Activated T-cell treated with anti-CD3 and anti-CD28 coated beads for 1 hour (primary cell): ENCODE results near the gene GXYLT2.
"Not testable (repeated sequence)": the region's sequence is repeated elsewhere in the genome, so short reads cannot be mapped to it uniquely, and the experiment has no call there.

Source experiments
- DNase-seq: peaks from one replicate; pipeline ENCODE4 v3.0.0-alpha.2; 2020; ENCODE audit warnings: low read depth

GXYLT2 gene

GRCh38 chr3:72974956-72975355 is 87.1 kb downstream of the GXYLT2 start:
- no peak for DNase-seq

GRCh38 chr3:72976281-72976741 is 88.5 kb downstream of the GXYLT2 start:
- no peak for DNase-seq

GRCh38 chr3:72977060-72977808 is 89.4 kb downstream of the GXYLT2 start:
- DNase-seq = no peak

GRCh38 chr3:72982609-72983366 is 94.9 kb downstream of the GXYLT2 start:
- no peak for DNase-seq

GRCh38 chr3:72985576-72985975 is 97.7 kb downstream of the GXYLT2 start:
- no peak for DNase-seq

- DNase-seq = no peak
Measured at GRCh38 chr3:72990701-72991395, 103.0 kb downstream of the GXYLT2 start.

- DNase-seq = no peak
Measured at GRCh38 chr3:72991522-72991921, 103.7 kb downstream of the GXYLT2 start.

GRCh38 chr3:72993391-72993790 is 105.5 kb downstream of the GXYLT2 start:
- DNase-seq = no peak

GRCh38 chr3:72995337-72995736 is 107.5 kb downstream of the GXYLT2 start:
- DNase-seq = no peak

- no peak for DNase-seq
Measured at GRCh38 chr3:72996121-72996472, 108.3 kb downstream of the GXYLT2 start.

GRCh38 chr3:72996473-72997333 is 108.9 kb downstream of the GXYLT2 start, which contains the start of gene PPP4R2:
TSS of gene PPP4R2 (plus strand) at chr3:72996811. CDS start at chr3:72997038, 227 bp downstream.
- DNase-seq = peak; percentile 82

GRCh38 chr3:72997421-72997961 is 109.6 kb downstream of the GXYLT2 start:
- peak; percentile 14 for DNase-seq

- no peak for DNase-seq
Measured at GRCh38 chr3:72998466-72998865, 110.6 kb downstream of the GXYLT2 start.

GRCh38 chr3:72999951-73000350 is 112.1 kb downstream of the GXYLT2 start:
- no peak for DNase-seq

- not testable (repeated sequence) for DNase-seq
Measured at GRCh38 chr3:73003050-73003449, 115.2 kb downstream of the GXYLT2 start.

GRCh38 chr3:73004316-73004715 is 116.5 kb downstream of the GXYLT2 start:
- no peak for DNase-seq

GRCh38 chr3:73007992-73008712 is 120.3 kb downstream of the GXYLT2 start:
- DNase-seq = no peak

GRCh38 chr3:73009008-73009407 is 121.2 kb downstream of the GXYLT2 start:
- no peak for DNase-seq

GRCh38 chr3:73009750-73010149 is 121.9 kb downstream of the GXYLT2 start:
- no peak for DNase-seq

GRCh38 chr3:73010158-73010557 is 122.3 kb downstream of the GXYLT2 start:
- no peak for DNase-seq

GRCh38 chr3:73018298-73018697 is 130.5 kb downstream of the GXYLT2 start:
- no peak for DNase-seq
